Retina (tissue), 1 donor: ENCODE results near the gene SFXN4.
"Not testable (repeated sequence)": the region's sequence is repeated elsewhere in the genome, so short reads cannot be mapped to it uniquely, and the experiment has no call there.

Experiments
- DNase-seq: peaks from one replicate; pipeline ENCODE4 v3.0.0-alpha.2; 2016

The SFXN4 gene

GRCh38 chr10:119138346-119139306 is 26.9 kb downstream of the SFXN4 start:
- no peak for DNase-seq

GRCh38 chr10:119137878-119138277 is 27.6 kb downstream of the SFXN4 start:
- DNase-seq, result not testable (repeated sequence)

DNA sequence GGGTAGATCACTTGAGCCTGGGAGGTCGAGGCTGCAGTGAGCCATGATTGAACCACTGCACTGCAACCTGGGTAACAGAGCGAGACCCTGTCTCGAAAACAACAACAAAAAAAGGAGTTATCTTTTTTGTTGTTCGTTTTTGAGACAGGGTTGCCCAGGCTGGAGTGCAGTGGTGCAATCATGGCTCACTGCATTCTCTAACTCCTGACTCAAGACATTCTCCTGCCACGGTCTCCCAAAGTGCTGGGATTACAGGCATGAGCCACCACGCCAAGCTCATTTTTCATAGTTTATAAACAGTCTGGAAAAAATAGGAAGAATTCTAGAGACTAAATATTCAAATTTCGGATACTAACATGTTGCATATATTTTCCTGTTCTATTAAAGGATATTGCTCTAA is 29.4 kb downstream of the SFXN4 start:
- no peak for DNase-seq

DNA sequence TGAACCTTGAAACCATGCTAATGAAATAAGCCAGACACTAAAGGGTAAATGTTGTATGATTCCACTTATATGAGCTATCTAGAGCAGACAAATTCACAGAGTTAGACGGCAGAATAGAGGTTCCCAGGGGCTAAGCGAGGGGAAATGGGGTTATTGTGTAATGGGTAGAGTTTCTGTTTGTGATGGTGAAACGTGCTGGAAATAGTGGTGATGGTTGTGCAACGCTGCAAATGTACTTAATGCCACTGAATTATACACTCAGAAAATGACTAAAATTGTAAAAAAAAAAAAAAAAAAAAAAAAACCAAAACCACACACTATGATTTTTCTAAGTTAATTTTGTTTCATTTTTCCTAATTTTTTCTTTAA is 30.0 kb downstream of the SFXN4 start:
- DNase-seq, result no peak

DNA sequence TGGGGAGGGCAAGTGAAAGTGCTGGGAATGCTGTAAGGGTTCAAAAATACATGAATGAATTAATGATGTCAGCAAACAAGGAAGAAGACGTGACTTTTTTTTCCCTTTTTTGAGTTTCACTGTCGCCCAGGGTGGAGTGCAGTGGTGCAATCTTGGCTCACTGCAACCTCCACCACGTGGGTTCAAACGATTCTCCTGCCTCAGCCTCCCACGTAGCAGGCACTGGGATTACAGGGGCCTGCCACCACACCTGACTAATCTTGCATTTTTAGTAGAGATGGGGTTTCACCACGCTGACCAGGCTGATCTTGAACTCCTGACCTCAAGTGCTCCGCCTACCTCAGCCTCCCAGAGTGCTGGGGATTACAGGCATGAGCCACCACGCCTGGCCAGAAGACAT is 31.6 kb downstream of the SFXN4 start:
- DNase-seq, result no peak

GRCh38 chr10:119132521-119133345 is 32.8 kb downstream of the SFXN4 start:
- DNase-seq, result no peak

DNA sequence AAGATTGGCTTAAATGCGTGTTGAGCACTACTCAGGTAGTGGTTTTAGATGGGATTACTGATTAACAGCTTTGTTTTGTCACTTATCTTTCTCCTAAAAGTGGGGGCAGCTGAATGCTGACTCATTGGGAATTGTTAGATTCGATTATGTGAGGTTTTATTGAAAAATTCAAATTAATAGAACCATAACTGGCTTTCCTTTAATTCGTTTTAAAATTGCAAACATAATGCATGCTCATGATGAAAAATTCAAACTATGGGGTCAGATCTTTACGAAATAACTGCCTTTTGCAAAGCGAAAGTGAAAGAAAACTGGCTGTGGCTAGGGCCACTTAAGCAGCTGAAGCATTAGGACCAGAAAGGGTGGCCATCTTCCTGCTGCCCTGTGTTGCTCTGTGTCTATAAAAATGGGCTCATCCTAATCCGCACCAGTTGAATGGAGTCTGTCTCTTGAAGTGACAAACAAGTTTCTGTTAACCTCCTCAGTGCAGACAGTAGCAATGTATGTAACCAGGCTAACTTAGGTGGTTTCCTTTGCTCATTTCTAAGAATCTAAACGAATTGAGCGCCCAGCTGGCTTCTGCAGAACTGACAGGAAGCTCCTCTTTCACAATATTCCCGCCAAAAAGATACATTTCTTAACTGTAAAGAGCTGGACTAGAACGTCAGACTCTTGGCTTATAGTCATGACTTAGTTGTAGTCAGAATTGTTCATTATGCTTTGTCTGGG is 33.8 kb downstream of the SFXN4 start:
- DNase-seq, result no peak

DNA sequence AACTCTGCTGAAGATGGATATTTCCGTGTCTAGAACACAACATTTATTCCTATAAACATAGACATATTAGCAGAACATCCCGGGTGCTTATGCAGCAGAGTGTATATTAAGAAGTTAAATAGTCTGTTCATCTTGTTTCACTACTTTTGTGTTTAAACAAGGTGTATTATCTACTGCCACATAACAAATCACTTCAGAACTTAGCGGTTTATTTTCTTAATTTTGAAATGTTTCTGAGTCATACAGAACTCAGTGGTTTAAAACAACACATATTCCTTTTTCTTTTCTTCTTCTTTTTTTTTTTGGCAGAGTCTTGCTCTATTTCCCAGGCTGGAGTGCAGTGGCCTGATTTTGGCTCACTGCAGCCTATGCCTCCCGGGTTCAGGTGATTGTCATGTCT is 35.8 kb downstream of the SFXN4 start:
- DNase-seq, result no peak

GRCh38 chr10:119125942-119126341 is 39.6 kb downstream of the SFXN4 start:
- DNase-seq, result no peak

- DNase-seq, result no peak
Measured at GRCh38 chr10:119120875-119121274, 44.6 kb downstream of the SFXN4 start.

GRCh38 chr10:119120413-119120867 is 45.1 kb downstream of the SFXN4 start:
- DNase-seq, result no peak

- DNase-seq, result no peak
Measured at GRCh38 chr10:119119400-119119799, 46.1 kb downstream of the SFXN4 start.

GRCh38 chr10:119118231-119118630 is 47.3 kb downstream of the SFXN4 start:
- no peak for DNase-seq

- DNase-seq, result no peak
Measured at GRCh38 chr10:119116326-119116951, 49.1 kb downstream of the SFXN4 start.

- no peak for DNase-seq
Measured at GRCh38 chr10:119115926-119116325, 49.6 kb downstream of the SFXN4 start.

DNA sequence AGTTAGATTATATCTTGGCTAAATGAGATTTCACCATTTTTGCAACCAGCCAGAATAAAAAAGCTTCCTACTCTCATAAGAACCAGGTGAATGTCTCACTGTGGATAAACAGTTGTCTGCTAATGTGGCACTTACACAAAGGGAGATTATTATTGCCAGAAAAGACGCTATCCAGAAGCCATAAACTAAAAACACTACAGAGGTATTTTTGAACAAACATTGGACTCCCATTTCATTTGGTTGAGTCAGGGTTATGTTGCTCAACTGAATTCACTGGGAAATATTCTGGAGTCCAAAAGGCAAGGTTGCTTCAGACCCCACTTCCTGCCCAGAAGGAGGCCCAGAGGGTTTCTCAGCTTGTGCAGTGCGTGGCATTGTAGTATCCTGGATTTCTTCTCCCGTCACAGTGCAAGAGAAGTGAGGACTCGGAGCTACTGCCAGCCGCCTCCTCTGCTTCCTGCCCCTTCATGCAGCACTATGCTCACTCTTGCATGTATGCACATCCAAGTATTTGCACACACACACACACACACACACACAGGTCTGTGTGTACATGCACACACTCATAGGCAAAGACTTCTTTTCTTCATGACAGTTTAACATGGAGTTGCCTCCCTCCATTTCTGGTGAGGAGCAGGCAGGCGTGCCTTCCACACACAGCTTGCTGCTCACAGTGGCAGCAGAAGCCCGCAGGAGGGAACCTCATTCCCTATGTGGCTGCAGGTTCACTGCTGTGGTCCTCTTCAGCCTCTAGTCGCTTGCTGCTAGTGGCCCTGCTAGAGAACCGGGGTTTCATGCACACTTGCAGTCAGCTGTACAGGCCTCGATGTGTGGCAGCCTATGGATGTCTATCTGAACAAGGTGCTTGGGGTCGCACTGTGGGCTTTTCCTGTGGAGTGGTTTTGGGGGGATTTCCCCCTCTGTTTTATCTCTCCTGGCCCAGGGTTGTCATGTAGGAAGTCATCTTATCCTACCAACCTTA is 51.5 kb downstream of the SFXN4 start:
- no peak for DNase-seq

DNA sequence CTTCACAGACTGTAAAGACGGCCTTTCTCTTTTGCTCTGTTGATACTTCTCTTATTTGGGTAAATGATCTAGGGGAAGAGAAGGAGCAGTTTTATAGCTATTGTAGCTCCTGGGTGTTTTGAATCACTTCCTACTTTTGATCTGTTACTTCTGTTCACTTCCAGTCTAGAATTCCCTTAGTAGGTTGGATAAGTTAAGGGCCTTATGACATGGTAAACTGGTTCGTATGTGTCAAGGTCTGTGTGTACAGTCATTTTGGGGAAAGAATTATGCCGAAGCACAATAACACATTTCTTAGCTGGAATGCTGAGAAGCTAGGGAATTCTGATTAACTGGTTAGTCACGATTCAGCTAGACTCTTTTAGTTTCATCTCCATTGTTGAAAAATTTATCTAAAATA is 53.5 kb downstream of the SFXN4 start:
- no peak for DNase-seq

GRCh38 chr10:119107771-119108170 is 57.7 kb downstream of the SFXN4 start:
- DNase-seq, result not testable (repeated sequence)

- not testable (repeated sequence) for DNase-seq
Measured at GRCh38 chr10:119107106-119107505, 58.4 kb downstream of the SFXN4 start.

DNA sequence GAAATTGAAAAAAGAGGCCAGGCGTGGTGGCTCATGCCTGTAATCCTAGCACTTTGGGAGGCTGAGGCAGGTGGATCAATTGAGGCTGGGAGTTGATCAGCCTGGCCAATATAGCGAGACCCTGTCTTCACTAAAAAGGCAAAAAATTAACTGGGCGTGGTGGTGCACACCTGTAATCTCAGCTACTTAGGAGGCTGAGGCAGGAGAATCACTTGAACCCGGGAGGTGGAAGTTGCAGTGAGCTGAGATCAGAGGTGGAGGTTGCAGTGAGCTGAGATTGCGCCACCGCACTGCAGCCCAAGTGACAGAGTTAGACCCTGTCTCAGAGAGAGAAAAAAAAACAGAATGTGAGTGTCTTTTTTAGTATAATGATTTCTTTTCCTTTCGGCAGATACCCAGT is 59.6 kb downstream of the SFXN4 start:
- not testable (repeated sequence) for DNase-seq

DNA sequence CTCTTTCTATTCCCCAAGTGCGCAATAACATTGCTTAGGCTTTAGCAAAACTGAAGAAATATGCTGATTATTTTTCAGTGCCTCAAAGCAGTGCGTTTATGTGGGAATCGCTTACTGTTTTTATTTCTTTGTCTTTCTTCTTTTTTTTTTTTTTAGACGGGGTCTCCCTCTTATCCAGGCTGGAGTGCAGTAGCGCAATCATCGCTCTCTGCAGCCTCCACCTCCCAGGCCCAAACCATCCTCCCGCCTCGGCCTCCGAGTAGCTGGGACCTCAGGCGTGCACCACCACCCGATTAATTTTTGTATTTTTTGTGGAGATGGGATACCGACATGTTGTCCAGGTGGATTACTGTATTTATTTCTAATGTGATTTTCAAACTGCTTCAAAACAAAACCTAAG is 60.4 kb downstream of the SFXN4 start:
- no peak for DNase-seq
